GM18951 (cell line): Measurements from ENCODE around the gene MCM7.

Experiments used
- POLR2A ChIP-seq: IDR thresholded peaks from 4 replicates; pipeline ENCODE4 v1.6.1; 2011; ENCODE audit warnings: mild to moderate bottlenecking; ENCODE audit not compliant: insufficient read length, insufficient read depth; ENCODE audit errors: extremely low read depth
- in situ Hi-C: fragments of 300-500 bp; cut with MboI; formaldehyde crosslinking; loops from one replicate; pipeline ENCODE4 v1.12.0; 2022; ENCODE audit warnings: low sequenced_read_pairs, mixed read lengths, inconsistent platforms; ENCODE audit not compliant: unreplicated experiment

MCM7 gene

DNA sequence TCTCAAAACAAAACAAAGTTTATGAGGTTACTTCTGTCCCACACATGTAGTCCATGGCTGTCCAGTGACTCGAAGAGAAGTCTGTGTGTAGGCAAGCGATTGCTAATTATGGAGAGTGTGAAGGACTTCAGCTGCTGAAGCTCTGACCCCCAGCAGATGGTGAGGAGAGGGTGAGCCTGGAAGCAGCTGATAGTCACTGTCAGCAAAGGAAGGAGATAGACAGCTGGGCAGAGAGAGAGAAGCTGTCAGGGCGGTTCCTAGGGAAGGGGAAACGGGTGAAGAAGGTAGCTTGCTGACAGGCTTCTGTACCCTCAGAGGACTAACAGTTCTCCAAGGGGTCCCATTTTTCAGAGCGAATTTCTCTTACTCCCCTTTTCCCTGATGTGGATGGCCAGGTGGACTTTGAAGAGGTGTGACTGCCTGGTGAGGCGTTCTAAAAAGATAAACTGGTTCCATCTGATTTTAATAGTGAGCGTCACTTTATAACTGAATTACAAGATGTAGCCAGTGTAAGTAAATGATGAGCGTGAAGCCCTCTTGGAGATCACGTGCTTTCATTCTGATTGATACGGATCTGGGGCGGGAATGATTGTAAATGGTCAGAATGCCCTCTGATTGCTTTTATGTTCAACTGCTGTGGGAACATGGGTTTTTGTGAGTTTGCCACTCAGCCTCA, 39.5 kb downstream of the MCM7 start:
- in situ Hi-C loops: no loop called here
- no peak for TF ChIP-seq POLR2A

DNA sequence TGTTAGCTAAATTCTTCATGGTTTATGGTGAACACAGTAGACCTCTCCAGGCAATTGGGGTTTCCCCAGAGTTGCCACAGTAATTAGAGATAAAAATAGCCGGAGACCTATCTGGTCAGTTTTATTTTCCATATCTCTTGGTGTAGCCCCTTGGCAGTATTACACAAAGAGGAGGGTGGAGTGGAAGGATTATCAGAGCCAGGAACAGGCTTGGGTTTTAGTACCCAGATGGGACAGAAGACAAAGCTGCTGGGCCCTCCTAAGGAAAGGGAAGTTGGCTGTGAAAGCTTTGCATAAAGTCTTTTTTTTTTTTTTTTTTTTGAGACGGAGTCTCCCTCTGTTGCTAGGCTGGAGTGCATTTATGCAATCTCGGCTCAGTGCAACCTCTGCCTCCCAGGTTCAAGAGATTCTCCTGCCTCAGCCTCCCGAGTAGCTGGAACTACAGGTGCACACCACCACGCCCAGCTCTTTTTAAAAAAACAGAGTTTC, 41.9 kb downstream of the MCM7 start:
- no peak for TF ChIP-seq POLR2A
- in situ Hi-C loops: no loop called here

DNA sequence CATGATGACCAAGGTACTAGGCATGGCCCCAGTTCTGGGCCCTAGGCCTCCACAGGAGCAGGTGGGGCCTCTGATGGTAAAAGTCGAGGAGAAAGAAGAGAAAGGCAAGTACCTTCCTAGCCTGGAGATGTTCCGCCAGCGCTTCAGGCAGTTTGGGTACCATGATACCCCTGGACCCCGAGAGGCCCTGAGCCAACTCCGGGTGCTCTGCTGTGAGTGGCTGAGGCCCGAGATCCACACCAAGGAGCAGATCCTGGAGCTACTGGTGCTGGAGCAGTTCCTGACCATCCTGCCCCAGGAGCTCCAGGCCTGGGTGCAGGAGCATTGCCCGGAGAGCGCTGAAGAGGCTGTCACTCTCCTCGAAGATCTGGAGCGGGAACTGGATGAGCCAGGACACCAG, 44.2 kb downstream of the MCM7 start:
- no peak for TF ChIP-seq POLR2A
- in situ Hi-C loops: no loop called here

DNA sequence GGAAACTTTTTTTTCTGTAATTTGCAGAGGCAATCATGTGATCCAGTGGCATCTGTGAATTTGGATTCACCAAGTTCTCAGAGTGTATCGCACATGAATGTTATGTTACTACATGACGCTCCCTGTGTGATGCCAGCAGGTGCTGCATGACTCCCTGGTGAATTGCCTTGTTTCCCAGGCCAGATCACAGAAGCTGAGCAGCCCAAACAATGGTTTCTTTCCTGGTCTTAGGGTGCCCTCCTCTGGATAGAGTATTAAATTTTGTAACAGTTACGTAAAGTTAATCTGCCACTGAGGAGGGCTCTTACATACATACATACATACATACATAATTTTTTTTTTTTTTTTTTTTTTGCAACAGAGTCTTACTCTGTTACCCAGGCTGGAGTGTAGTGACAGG, 48.0 kb downstream of the MCM7 start:
- TF ChIP-seq POLR2A: no peak
- in situ Hi-C loops: no loop called here

DNA sequence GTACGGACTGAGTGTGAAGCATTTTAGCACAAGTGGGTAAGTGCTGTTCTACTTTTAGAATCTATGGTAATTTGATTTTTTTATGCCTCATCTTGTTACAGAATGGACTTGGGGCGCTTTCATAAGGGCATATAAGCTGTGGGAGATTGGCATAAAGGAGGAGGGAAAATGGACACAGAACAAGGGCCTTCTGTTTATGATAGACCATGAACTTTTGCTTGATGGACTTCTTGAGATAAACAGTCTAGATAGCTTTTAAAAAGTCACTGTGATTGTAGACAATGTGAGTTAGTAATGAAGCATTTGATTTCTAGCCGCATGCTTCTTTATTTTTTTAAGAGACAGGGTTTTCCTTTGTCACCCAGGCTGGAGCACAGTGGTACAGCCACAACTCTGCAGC, 49.6 kb downstream of the MCM7 start:
- no peak for TF ChIP-seq POLR2A
- in situ Hi-C loops: no loop called here

DNA sequence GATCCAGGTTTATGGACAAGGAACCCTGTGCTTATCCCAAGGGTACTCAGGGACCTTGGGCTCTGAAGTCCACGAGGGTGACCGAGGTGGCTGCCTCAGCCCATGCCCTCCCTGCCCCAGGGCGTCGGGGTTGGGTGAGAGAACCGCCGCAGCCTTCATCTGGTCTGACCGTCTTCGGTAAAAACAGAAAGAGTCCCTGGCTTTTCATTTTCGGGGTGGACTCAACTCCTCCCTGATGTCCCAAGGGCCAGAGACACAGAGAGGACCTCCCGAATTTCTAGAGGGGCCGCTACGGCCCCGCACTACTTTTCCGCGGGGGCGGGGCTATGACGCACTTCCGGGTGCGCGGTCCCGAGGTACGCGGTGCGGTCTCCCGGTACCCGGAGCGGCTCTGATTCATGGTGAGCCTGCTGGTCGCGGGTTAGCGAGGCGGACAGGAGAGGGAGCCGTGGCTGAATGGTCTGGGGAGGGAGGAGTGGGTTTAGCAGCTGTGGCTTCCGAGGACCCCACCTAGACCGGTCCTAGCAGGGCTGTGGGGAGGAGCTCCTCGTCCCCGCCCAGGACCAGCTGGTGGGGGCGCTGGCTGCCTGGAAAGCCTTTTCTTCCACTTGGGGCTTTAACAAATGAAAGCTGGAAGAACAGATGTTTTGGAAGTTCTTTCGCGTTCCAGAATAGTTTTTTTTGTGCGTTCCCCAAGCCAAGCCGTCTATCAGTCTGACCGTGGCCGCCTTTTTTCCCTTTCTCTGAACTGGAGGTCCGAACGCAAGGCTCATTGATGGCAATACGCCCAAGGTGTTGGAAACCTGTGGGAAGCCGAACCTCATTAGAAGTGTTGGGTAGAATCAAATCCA, 51.5 kb downstream of the MCM7 start, which contains the start of gene ZSCAN21:
Gene ZSCAN21 (plus strand): TSS at position 334 of the 851 bp plus-strand sequence. CDS start 7,233 bp downstream, outside the sequence.
- in situ Hi-C loops: no loop called here
- peak; percentile 87 for TF ChIP-seq POLR2A

DNA sequence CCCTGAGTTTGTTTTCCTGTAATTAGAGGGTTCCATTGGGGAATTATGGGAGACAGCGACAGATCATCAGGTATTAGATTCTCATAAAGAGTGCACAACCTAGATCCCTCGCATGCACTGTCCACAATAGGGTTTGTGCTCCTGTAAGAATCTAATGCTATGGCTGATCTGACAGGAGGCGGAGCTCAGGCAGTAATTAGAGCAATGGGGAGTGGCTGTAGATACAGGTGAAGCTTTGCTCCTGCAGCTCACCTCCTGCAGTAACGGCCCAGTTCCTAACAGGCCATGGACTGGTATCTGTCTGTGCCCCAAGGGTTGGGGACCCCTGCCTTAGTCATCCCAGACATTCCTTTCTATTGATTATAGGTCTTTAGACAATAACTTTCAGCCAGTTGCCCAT, 52.5 kb downstream of the MCM7 start:
- in situ Hi-C loops: no loop called here
- TF ChIP-seq POLR2A: no peak

DNA sequence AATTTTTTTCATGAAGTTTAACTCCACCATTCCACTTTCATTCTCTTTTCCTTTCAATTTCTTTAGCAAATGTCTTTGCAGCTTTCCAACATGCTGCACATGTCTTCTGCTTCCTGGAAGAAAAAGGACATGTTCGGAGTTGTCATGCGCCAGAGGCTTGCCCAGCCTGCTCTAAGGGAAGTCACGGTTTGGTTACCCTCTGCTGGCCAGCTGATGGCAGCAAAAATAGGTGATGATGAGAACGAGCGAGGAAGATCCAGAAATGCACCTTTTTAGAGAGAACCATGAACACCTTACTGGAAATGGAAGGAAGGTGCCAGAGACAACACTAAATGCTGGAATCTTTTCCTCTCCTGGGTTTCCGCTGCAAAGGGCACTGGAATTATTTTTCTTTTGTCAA, 56.5 kb downstream of the MCM7 start:
- TF ChIP-seq POLR2A: no peak
- in situ Hi-C loops: no loop called here
